Activated CD8-positive, alpha-beta memory T cell treated with anti-CD3 and anti-CD28 coated beads, Interleukin-2, amount 50 U/mL, for 1 hour (primary cell): ENCODE data around the gene STK39.
"Not testable (repeated sequence)": the region's sequence is repeated elsewhere in the genome, so short reads cannot be mapped to it uniquely, and the experiment has no call there.

Source experiments
- DNase-seq: peaks from one replicate; pipeline ENCODE4 v3.0.0-alpha.2; 2020; ENCODE audit errors: extremely low read depth

The STK39 gene

GRCh38 chr2:168047091-168047690 is 200.2 kb downstream of the STK39 start:
- DNase-seq = no peak

GRCh38 chr2:168044579-168044978 is 202.8 kb downstream of the STK39 start:
- no peak for DNase-seq

- no peak for DNase-seq
Observed at GRCh38 chr2:168044176-168044575, 203.2 kb downstream of the STK39 start.

- DNase-seq = not testable (repeated sequence)
Observed at GRCh38 chr2:168042127-168042824, 205.1 kb downstream of the STK39 start.

GRCh38 chr2:168039881-168040280 is 207.5 kb downstream of the STK39 start:
- no peak for DNase-seq

- no peak for DNase-seq
Observed at GRCh38 chr2:168037778-168038177, 209.6 kb downstream of the STK39 start.

GRCh38 chr2:168035458-168035857 is 211.9 kb downstream of the STK39 start:
- DNase-seq = no peak

- DNase-seq = no peak
Observed at GRCh38 chr2:168034616-168035015, 212.8 kb downstream of the STK39 start.

- DNase-seq = no peak
Observed at GRCh38 chr2:168033966-168034365, 213.4 kb downstream of the STK39 start.

- no peak for DNase-seq
Observed at GRCh38 chr2:168032091-168032490, 215.3 kb downstream of the STK39 start.

GRCh38 chr2:168030862-168031624 is 216.4 kb downstream of the STK39 start:
- DNase-seq = no peak

GRCh38 chr2:168029071-168029470 is 218.3 kb downstream of the STK39 start:
- DNase-seq = no peak

GRCh38 chr2:168028362-168028761 is 219.0 kb downstream of the STK39 start:
- DNase-seq = no peak

GRCh38 chr2:168025487-168026202 is 221.8 kb downstream of the STK39 start:
- DNase-seq = no peak

GRCh38 chr2:168024459-168024858 is 222.9 kb downstream of the STK39 start:
- no peak for DNase-seq

- DNase-seq = no peak
Observed at GRCh38 chr2:168021800-168022587, 225.4 kb downstream of the STK39 start.

GRCh38 chr2:168015274-168015953 is 232.0 kb downstream of the STK39 start:
- no peak for DNase-seq

- DNase-seq = no peak
Observed at GRCh38 chr2:168009900-168010299, 237.5 kb downstream of the STK39 start.

GRCh38 chr2:168008646-168009195 is 238.7 kb downstream of the STK39 start:
- no peak for DNase-seq

- DNase-seq = no peak
Observed at GRCh38 chr2:168006498-168006897, 240.9 kb downstream of the STK39 start.

- no peak for DNase-seq
Observed at GRCh38 chr2:168005586-168005985, 241.8 kb downstream of the STK39 start.
